K562 (cell line): ENCODE data around the gene RALGAPA2.

ENCODE experiments used
- ATF3 ChIP-seq, 2 experiments: fragments of 450-650 bp in 1 of 2; sonication (generic) in 1 of 2; formaldehyde crosslinking in 1 of 2; IDR thresholded peaks in 1 of 2; conservative IDR thresholded peaks in 1 of 2; 2 replicates each; pipeline versions ENCODE4 v1.6.1 to v1.8.1; 2016 to 2023; ENCODE audit warnings: mild to moderate bottlenecking in 2 of 2, moderate library complexity in 2 of 2, inconsistent platforms in 1 of 2, missing genetic modification reagents in 1 of 2
- BHLHE40 ChIP-seq: IDR thresholded peaks from 2 replicates; pipeline ENCODE4 v1.6.1; 2011; ENCODE audit warnings: low read length, improper control_type of control experiment
- CBX3 ChIP-seq, 2 experiments: IDR thresholded peaks; 1 replicate in 1 of 2; 2 replicates in 1 of 2; pipeline ENCODE4 v1.6.1; 2012; ENCODE audit warnings: inconsistent platforms in 2 of 2, low read length in 2 of 2, borderline replicate concordance in 1 of 2, control low read depth in 1 of 2
- CXXC5 ChIP-seq: fragments of 250-450 bp; sonication (Bioruptor Pico); IDR thresholded peaks from 2 replicates; pipeline ENCODE4 v1.8.0; 2022; ENCODE audit warnings: inconsistent platforms, mild to moderate bottlenecking, moderate library complexity
- DIDO1 ChIP-seq: fragments of 450-650 bp; IDR thresholded peaks from 2 replicates; pipeline ENCODE4 v1.6.1; 2016; ENCODE audit warnings: low read depth, missing biosample characterization, missing genetic modification characterization
- ETV6 ChIP-seq, 3 experiments: fragments of 150-350 bp in 1 of 3; sonication (generic) in 1 of 3; formaldehyde crosslinking in 1 of 3; IDR thresholded peaks; 2 replicates each; pipeline versions ENCODE4 v1.6.1 to v1.8.0; 2014 to 2022; ENCODE audit warnings: borderline replicate concordance in 2 of 3, low read depth in 2 of 3, antibody characterized with exemption in 1 of 3, low read length in 1 of 3, mild to moderate bottlenecking in 1 of 3, missing genetic modification reagents in 1 of 3
- GTF2F1 ChIP-seq: IDR thresholded peaks from 2 replicates; pipeline ENCODE4 v1.6.1; 2011; ENCODE audit warnings: low read depth, low read length, improper control_type of control experiment
- KAT2B ChIP-seq: IDR thresholded peaks from one replicate; pipeline ENCODE4 v1.6.1; 2012; ENCODE audit warnings: low read depth, mild to moderate bottlenecking, control low read depth, inconsistent platforms, low read length, moderate library complexity
- NFE2L1 ChIP-seq: fragments of 450-650 bp; IDR thresholded peaks from 2 replicates; pipeline ENCODE4 v1.6.1; 2016; ENCODE audit warnings: missing genetic modification characterization, low read depth, mild to moderate bottlenecking, missing compliant biosample characterization, moderate library complexity, borderline replicate concordance
- POLR2A ChIP-seq: fragments of 450-650 bp; conservative IDR thresholded peaks from 2 replicates; pipeline ENCODE4 v1.6.1; 2016
- RNF2 ChIP-seq: sonication (generic); IDR thresholded peaks from 2 replicates; pipeline ENCODE4 v1.6.1; 2016
- SP1 ChIP-seq: sonication (generic); formaldehyde crosslinking; IDR thresholded peaks from 2 replicates; pipeline ENCODE4 v1.8.1; 2022; ENCODE audit warnings: mild to moderate bottlenecking, missing genetic modification reagents
- ZNF408 ChIP-seq: fragments of 250-450 bp; sonication (Bioruptor Pico); IDR thresholded peaks from 2 replicates; pipeline ENCODE4 v1.4.0; 2020; ENCODE audit warnings: low read depth, mild to moderate bottlenecking, moderate library complexity

GRCh38 chr20:20734475-20734948 is 22.1 kb upstream of the RALGAPA2 start:
- TF ChIP-seq BHLHE40 = no peak
- TF ChIP-seq CXXC5 (CRISPR knock-in tag) = no peak
- no peak for TF ChIP-seq DIDO1 (tag)
- TF ChIP-seq NFE2L1 (tag) = no peak
- no peak for TF ChIP-seq GTF2F1
- no peak for TF ChIP-seq SP1 (CRISPR knock-in tag)
- no peak for TF ChIP-seq ZNF408 (CRISPR knock-in tag)
- TF ChIP-seq RNF2 = no peak
- TF ChIP-seq ATF3 (IDR thresholded peaks at IDR 0.05) = no peak
- TF ChIP-seq ATF3 (CRISPR knock-in tag; conservative IDR thresholded peaks at IDR 0.05) = no peak
- TF ChIP-seq POLR2A = no peak
- TF ChIP-seq ETV6 (IDR thresholded peaks at IDR 0.05; ENCODE audit: borderline replicate concordance in 1 of 2, low read depth in 2 of 2, low read length in 1 of 2) = no peak
- TF ChIP-seq ETV6 (CRISPR knock-in tag; IDR thresholded peaks at IDR 0.05; ENCODE audit: borderline replicate concordance) = no peak
- TF ChIP-seq CBX3 (IDR thresholded peaks at IDR 0.05; ENCODE audit: borderline replicate concordance in 1 of 2, low read length in 2 of 2) = no peak
- TF ChIP-seq KAT2B = no peak
